ENCODE data around the gene RUNDC3A. TPM values are rescaled to one million over a fixed set of nuclear protein-coding genes. Genes with fewer than 3 reads are reported as not detected.

Gene RUNDC3A
- total and polyA plus RNA-seq, 2 of the 13 experiments (the other 11 are each of a cell fraction or from before 2014, with no cell fraction given): 0.25 TPM; not detected in 1

GRCh38 chr17:44315760-44316731, 7.6 kb downstream of the RUNDC3A start (continued):
- peak; percentile 20; the same call in 1 of the 2 replicates for TF ChIP-seq ARID4A (CRISPR knock-in tag; IDR thresholded peaks at IDR 0.05; ENCODE audit: borderline replicate concordance)
- 0 out of 2 replicates have a peak, but pooled peaks have one; percentile 41 for TF ChIP-seq CREB1 (IDR thresholded peaks at IDR 0.05)
- no peak for TF ChIP-seq CREB1 (CRISPR knock-in tag; IDR thresholded peaks at IDR 0.05)
- TF ChIP-seq, protein P1, sequence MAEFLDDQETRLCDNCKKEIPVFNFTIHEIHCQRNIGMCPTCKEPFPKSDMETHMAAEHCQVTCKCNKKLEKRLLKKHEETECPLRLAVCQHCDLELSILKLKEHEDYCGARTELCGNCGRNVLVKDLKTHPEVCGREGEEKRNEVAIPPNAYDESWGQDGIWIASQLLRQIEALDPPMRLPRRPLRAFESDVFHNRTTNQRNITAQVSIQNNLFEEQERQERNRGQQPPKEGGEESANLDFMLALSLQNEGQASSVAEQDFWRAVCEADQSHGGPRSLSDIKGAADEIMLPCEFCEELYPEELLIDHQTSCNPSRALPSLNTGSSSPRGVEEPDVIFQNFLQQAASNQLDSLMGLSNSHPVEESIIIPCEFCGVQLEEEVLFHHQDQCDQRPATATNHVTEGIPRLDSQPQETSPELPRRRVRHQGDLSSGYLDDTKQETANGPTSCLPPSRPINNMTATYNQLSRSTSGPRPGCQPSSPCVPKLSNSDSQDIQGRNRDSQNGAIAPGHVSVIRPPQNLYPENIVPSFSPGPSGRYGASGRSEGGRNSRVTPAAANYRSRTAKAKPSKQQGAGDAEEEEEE (CRISPR knock-in tag; IDR thresholded peaks at IDR 0.05; ENCODE audit: borderline replicate concordance): no peak
- no peak for TF ChIP-seq ZBTB43 (CRISPR knock-in tag; conservative IDR thresholded peaks at IDR 0.05)
- no peak for TF ChIP-seq ZBTB3 (CRISPR knock-in tag; IDR thresholded peaks at IDR 0.05; ENCODE audit: borderline replicate concordance, low read depth)
- no peak for TF ChIP-seq CREB3 (CRISPR knock-in tag; IDR thresholded peaks at IDR 0.05)
- no peak for TF ChIP-seq NFE2L2 (IDR thresholded peaks at IDR 0.05; ENCODE audit: low read length)
- peak; percentile 62 for TF ChIP-seq RBAK (CRISPR knock-in tag; IDR thresholded peaks at IDR 0.05)
- TF ChIP-seq, protein P2, sequence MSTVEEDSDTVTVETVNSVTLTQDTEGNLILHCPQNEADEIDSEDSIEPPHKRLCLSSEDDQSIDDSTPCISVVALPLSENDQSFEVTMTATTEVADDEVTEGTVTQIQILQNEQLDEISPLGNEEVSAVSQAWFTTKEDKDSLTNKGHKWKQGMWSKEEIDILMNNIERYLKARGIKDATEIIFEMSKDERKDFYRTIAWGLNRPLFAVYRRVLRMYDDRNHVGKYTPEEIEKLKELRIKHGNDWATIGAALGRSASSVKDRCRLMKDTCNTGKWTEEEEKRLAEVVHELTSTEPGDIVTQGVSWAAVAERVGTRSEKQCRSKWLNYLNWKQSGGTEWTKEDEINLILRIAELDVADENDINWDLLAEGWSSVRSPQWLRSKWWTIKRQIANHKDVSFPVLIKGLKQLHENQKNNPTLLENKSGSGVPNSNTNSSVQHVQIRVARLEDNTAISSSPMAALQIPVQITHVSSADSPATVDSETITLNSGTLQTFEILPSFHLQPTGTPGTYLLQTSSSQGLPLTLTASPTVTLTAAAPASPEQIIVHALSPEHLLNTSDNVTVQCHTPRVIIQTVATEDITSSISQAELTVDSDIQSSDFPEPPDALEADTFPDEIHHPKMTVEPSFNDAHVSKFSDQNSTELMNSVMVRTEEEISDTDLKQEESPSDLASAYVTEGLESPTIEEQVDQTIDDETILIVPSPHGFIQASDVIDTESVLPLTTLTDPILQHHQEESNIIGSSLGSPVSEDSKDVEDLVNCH (CRISPR knock-in tag; IDR thresholded peaks at IDR 0.05): no peak
- TF ChIP-seq, protein P3, sequence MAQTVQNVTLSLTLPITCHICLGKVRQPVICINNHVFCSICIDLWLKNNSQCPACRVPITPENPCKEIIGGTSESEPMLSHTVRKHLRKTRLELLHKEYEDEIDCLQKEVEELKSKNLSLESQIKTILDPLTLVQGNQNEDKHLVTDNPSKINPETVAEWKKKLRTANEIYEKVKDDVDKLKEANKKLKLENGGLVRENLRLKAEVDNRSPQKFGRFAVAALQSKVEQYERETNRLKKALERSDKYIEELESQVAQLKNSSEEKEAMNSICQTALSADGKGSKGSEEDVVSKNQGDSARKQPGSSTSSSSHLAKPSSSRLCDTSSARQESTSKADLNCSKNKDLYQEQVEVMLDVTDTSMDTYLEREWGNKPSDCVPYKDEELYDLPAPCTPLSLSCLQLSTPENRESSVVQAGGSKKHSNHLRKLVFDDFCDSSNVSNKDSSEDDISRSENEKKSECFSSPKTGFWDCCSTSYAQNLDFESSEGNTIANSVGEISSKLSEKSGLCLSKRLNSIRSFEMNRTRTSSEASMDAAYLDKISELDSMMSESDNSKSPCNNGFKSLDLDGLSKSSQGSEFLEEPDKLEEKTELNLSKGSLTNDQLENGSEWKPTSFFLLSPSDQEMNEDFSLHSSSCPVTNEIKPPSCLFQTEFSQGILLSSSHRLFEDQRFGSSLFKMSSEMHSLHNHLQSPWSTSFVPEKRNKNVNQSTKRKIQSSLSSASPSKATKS (CRISPR knock-in tag; IDR thresholded peaks at IDR 0.05): no peak
- no peak for TF ChIP-seq ZNF496 (CRISPR knock-in tag; IDR thresholded peaks at IDR 0.05; ENCODE audit: insufficient replicate concordance)
- TF ChIP-seq PHF8 (CRISPR knock-in tag; IDR thresholded peaks at IDR 0.05): no peak
